ENCODE results near the gene ZFP37. TPM values are rescaled to one million over a fixed set of nuclear protein-coding genes. Genes with fewer than 3 reads are reported as not detected.

The ZFP37 gene
- polyA plus RNA-seq, 1 of the 3 experiments (the other 2 are of a cell fraction): 0.58 TPM

DNA sequence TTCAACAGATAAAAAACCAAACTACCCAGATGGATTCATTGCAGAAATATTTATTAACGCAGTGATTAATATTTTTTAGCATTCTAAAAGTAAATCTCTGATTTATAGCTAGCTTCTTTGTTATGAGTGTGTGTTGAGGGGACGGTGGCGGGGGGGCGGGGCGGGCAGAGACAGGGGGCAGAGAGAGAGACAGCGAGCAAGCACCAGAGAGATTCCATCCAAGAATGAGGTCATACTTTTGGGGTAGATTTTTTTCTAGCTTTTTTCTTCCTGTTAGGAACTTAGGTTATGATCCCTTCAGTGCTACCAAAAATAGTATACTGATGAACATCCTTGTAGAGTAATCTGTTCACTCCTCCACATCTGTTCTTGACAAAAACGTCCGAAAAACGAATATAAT, 44.0 kb downstream of the ZFP37 start (continued):
- no peak for TF ChIP-seq GATA2 (CRISPR knock-in tag; IDR thresholded peaks at IDR 0.05)
- TF ChIP-seq TCF12 (IDR thresholded peaks at IDR 0.05): no peak

DNA sequence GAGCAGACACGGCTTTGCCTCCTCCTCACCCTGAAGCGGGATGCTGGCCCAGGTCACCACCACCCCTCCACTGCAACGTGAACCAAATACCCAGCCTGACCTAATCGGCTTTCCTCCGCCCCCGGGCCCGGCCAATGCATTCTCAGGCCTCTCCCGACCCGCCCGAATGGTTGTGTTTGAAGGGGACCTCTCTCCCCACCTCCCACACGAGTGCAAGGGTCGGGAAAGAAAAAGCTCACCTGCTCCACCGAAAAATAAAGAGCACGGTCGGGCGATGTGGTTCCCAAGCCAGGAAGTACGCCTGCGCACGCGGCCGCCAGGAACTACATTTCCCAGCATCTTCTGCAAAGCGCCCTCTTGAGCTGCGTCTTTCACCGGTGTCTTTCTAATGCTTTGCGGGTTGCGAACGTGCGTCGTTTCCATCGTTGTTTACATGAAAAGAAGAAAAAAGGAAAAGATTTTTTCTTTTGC, 44.6 kb downstream of the ZFP37 start, which contains the start of gene ZNF883:
TSS of gene ZNF883 (minus strand) at position 282 of the 471 bp plus-strand sequence.
- TF ChIP-seq NRF1 (IDR thresholded peaks at IDR 0.05; ENCODE audit: low read depth, low read length): peak; percentile 70
- 0 out of 2 replicates have a peak, but pooled peaks have one; percentile 33 for TF ChIP-seq GABPA (IDR thresholded peaks at IDR 0.05; ENCODE audit: low read depth)
- TF ChIP-seq, protein P1, sequence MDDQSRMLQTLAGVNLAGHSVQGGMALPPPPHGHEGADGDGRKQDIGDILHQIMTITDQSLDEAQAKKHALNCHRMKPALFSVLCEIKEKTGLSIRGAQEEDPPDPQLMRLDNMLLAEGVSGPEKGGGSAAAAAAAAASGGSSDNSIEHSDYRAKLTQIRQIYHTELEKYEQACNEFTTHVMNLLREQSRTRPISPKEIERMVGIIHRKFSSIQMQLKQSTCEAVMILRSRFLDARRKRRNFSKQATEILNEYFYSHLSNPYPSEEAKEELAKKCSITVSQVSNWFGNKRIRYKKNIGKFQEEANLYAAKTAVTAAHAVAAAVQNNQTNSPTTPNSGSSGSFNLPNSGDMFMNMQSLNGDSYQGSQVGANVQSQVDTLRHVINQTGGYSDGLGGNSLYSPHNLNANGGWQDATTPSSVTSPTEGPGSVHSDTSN (IDR thresholded peaks at IDR 0.05): no peak
- TF ChIP-seq, protein P2, sequence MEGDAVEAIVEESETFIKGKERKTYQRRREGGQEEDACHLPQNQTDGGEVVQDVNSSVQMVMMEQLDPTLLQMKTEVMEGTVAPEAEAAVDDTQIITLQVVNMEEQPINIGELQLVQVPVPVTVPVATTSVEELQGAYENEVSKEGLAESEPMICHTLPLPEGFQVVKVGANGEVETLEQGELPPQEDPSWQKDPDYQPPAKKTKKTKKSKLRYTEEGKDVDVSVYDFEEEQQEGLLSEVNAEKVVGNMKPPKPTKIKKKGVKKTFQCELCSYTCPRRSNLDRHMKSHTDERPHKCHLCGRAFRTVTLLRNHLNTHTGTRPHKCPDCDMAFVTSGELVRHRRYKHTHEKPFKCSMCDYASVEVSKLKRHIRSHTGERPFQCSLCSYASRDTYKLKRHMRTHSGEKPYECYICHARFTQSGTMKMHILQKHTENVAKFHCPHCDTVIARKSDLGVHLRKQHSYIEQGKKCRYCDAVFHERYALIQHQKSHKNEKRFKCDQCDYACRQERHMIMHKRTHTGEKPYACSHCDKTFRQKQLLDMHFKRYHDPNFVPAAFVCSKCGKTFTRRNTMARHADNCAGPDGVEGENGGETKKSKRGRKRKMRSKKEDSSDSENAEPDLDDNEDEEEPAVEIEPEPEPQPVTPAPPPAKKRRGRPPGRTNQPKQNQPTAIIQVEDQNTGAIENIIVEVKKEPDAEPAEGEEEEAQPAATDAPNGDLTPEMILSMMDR (IDR thresholded peaks at IDR 0.05): no peak
- TF ChIP-seq RCOR1 (IDR thresholded peaks at IDR 0.05; ENCODE audit: low read length): 0 out of 2 replicates have a peak, but pooled peaks have one; percentile 16
- TF ChIP-seq FOXM1 (IDR thresholded peaks at IDR 0.05; ENCODE audit: low read depth): no peak
- TF ChIP-seq, protein P3, sequence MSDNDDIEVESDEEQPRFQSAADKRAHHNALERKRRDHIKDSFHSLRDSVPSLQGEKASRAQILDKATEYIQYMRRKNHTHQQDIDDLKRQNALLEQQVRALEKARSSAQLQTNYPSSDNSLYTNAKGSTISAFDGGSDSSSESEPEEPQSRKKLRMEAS (IDR thresholded peaks at IDR 0.05; ENCODE audit: low read depth): peak; percentile 65; the same call in 1 of the 2 replicates
- peak; percentile 35; the same call in 1 of the 2 replicates for TF ChIP-seq ELF1 (IDR thresholded peaks at IDR 0.05)
- no peak for TF ChIP-seq GATA2 (CRISPR knock-in tag; IDR thresholded peaks at IDR 0.05)
- no peak for TF ChIP-seq FOXJ3 (CRISPR knock-in tag; IDR thresholded peaks at IDR 0.05)
- TF ChIP-seq YY1 (IDR thresholded peaks at IDR 0.05; ENCODE audit: low read depth): peak; percentile 67; the same call in 1 of the 2 replicates
- peak; percentile 58 for TF ChIP-seq CHD2 (IDR thresholded peaks at IDR 0.05; ENCODE audit: low read length, partially characterized antibody)
- peak; percentile 58; the same call in 1 of the 2 replicates for TF ChIP-seq MXI1 (IDR thresholded peaks at IDR 0.05; ENCODE audit: low read depth, low read length)
- ChIA-PET CTCF (interaction anchor here (1.0 to 1.2 kb wide), 3 partner anchors 14 to 101 kb away, joined by 3 to 4 read pairs (median 3); no protein-coding TSS in a partner anchor), POLR2A (interaction anchor here (0.7 to 1.5 kb wide), 2 partner anchors 10 to 633 kb away, joined by 3 read pairs; partner anchors contain the start of gene HSDL2)
- Histone ChIP-seq H3F3A (replicated peaks; ENCODE audit: insufficient read depth) (no peaks in the 10 kb centered on the region), H3K4me3 (ENCODE audit: low read depth in 2 of 2, low read length in 1 of 2) (peak within 1 kb of the TSS; percentile 52 to 54), H3K9ac (no peak within 1 kb of the TSS), H4K20me1 (ENCODE audit: insufficient read depth) (no peaks in the 10 kb centered on the region), H3K4me1 (ENCODE audit: control insufficient read depth in 1 of 2, insufficient read depth in 2 of 2, low read depth in 1 of 2, low read length in 1 of 2) (peaks cover 0 to 3% of the 10 kb centered on the region in 2 experiments; a peak in 2 of 4 replicates), H3K27me3 (ENCODE audit: insufficient read depth) (no peaks in the 10 kb centered on the region), H3K79me2 (ENCODE audit: insufficient read depth) (no peaks in the 10 kb centered on the region), H3K36me3 (replicated peaks in 1 of 2; ENCODE audit: control insufficient read depth in 1 of 2, insufficient read depth in 2 of 2, low read length in 1 of 2) (no peaks in the 10 kb centered on the region), H3K27ac (ENCODE audit: low read depth in 2 of 2, low read length in 1 of 2) (no peak within 1 kb of the TSS; a peak in 1 of 4 replicates), H3K4me2 (peak within 1 kb of the TSS; percentile 50), H3K9me3 (no peaks in the 10 kb centered on the region), H2AFZ (ENCODE audit: low read depth) (peak within 1 kb of the TSS; percentile 71; the same call in 1 of the 2 replicates), H3K9me2 (no peaks in the 10 kb centered on the region)
- peak; percentile 74 for DNase-seq
- WGBS (ENCODE audit: low lambda C conversion rate): 5% methylated on average over 29 of the region's 30 CpGs

All from SK-N-SH (cell line).